ENCODE results near the gene NTM.

DNA sequence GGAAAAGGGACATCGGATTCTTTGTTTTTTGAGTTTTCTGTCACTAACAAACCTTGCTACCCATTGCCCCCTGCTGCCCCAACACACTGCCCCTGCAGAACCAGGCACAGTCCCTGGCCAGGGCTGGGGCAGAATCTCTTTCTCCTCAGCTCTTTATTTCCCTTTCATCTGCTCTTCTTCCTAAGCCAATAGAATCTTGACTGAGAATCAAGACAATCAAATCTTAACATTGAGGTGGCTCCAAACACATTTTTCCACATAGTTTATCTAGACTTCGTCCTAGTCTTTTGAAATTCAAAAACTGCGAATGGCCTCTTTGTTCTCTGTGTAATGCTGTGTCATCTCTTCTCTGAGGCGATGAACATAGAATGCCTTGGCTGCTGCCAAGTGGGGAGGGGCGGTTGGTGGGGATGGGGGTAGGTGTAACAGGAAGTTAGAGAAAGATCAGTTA lies 16.1 kb upstream of the NTM start:
- TF ChIP-seq EZH2phosphoT487 (IDR thresholded peaks at IDR 0.05; ENCODE audit: low read depth, severe bottlenecking, unreplicated experiment), result no peak
- TF ChIP-seq, protein P1, sequence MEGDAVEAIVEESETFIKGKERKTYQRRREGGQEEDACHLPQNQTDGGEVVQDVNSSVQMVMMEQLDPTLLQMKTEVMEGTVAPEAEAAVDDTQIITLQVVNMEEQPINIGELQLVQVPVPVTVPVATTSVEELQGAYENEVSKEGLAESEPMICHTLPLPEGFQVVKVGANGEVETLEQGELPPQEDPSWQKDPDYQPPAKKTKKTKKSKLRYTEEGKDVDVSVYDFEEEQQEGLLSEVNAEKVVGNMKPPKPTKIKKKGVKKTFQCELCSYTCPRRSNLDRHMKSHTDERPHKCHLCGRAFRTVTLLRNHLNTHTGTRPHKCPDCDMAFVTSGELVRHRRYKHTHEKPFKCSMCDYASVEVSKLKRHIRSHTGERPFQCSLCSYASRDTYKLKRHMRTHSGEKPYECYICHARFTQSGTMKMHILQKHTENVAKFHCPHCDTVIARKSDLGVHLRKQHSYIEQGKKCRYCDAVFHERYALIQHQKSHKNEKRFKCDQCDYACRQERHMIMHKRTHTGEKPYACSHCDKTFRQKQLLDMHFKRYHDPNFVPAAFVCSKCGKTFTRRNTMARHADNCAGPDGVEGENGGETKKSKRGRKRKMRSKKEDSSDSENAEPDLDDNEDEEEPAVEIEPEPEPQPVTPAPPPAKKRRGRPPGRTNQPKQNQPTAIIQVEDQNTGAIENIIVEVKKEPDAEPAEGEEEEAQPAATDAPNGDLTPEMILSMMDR (IDR thresholded peaks at IDR 0.05; ENCODE audit: poor library complexity), result no peak

Measured in hepatocyte (in vitro differentiated cells).